Mucosa of rectum (tissue), 2 donors: ENCODE data around the gene CD82.
"Not testable (repeated sequence)": the region's sequence is repeated elsewhere in the genome, so short reads cannot be mapped to it uniquely, and the experiment has no call there.

ENCODE experiments used
- H3K27ac ChIP-seq, 2 donors: one replicate each; pipeline ENCODE4 v1.7.0; 2013; ENCODE audit warnings: inconsistent platforms in 2 of 2, low read depth in 2 of 2, low read length in 2 of 2
- H3K27me3 ChIP-seq, 2 donors: one replicate each; pipeline ENCODE4 v1.7.0; 2013; ENCODE audit warnings: low read length in 2 of 2; ENCODE audit not compliant: control insufficient read depth in 2 of 2, insufficient read depth in 2 of 2
- H3K36me3 ChIP-seq, 2 donors: one replicate each; pipeline ENCODE4 v1.7.0; 2013; ENCODE audit warnings: low read length in 2 of 2; ENCODE audit not compliant: control insufficient read depth in 2 of 2, insufficient read depth in 2 of 2
- H3K4me1 ChIP-seq, 2 donors: one replicate each; pipeline ENCODE4 v1.7.0; 2013; ENCODE audit warnings: low read length in 2 of 2, mild to moderate bottlenecking in 1 of 2; ENCODE audit not compliant: control insufficient read depth in 2 of 2, insufficient read depth in 2 of 2
- H3K4me3 ChIP-seq, 2 donors: one replicate each; pipeline ENCODE4 v1.7.0; 2013; ENCODE audit warnings: low read length in 2 of 2
- H3K9ac ChIP-seq, 2 donors: one replicate each; pipeline ENCODE4 v1.7.0; 2013; ENCODE audit warnings: low read length in 2 of 2, low read depth in 1 of 2, mild to moderate bottlenecking in 1 of 2
- H3K9me3 ChIP-seq, 2 donors: one replicate each; pipeline ENCODE4 v1.7.0; 2013; ENCODE audit warnings: low read length in 2 of 2; ENCODE audit not compliant: control insufficient read depth in 2 of 2
- donor health status: healthy.
- donor health status: Normal muscosa, but diverticular disease.

The CD82 gene

GRCh38 chr11:44660535-44660934 is 95.1 kb downstream of the CD82 start:
- H3K4me1 ChIP-seq, H3K9me3 ChIP-seq, H3K36me3 ChIP-seq, H3K9ac ChIP-seq, H3K4me3 ChIP-seq, H3K27ac ChIP-seq: not testable (repeated sequence)
- peaks cover 0 to 10% of the 10 kb centered on the region in 2 donors for H3K27me3 ChIP-seq

- no peak overlapping the region for H3K27ac ChIP-seq
- no peak overlapping the region for H3K9ac ChIP-seq
- H3K27me3 ChIP-seq = peaks cover 0 to 10% of the 10 kb centered on the region in 2 donors
- H3K36me3 ChIP-seq = no peaks in the 10 kb centered on the region
- no peak overlapping the region for H3K4me3 ChIP-seq
- H3K4me1 ChIP-seq = no peaks in the 10 kb centered on the region
- H3K9me3 ChIP-seq = no peaks in the 10 kb centered on the region
These were observed 95.9 kb downstream of the CD82 start for GRCh38 chr11:44661311-44661717.
